K562 (cell line): ENCODE measurements around the gene RANGAP1. TPM values are rescaled to one million over a fixed set of nuclear protein-coding genes. Genes with fewer than 3 reads are reported as not detected.
A peak's percentile ranks its signal among the peaks of the same experiment; 100 is the strongest.

ENCODE experiments used
- CBX2 ChIP-seq: fragments of 200-600 bp; sonication (generic); IDR thresholded peaks from one replicate; pipeline ENCODE4 v1.6.1; 2012; ENCODE audit warnings: mild to moderate bottlenecking, low read length, inconsistent platforms; ENCODE audit not compliant: insufficient read depth, poor library complexity, severe bottlenecking
- ETV1 ChIP-seq: fragments of 450-650 bp; conservative IDR thresholded peaks from 2 replicates; pipeline ENCODE4 v1.6.1; 2016; ENCODE audit warnings: missing genetic modification characterization, control low read depth, low read depth, missing compliant biosample characterization
- NFE2 ChIP-seq: IDR thresholded peaks from 2 replicates; pipeline ENCODE4 v1.6.1; 2014; ENCODE audit warnings: antibody characterized with exemption, low read depth
- PCBP2 ChIP-seq: fragments of 200-400 bp; formaldehyde crosslinking; IDR thresholded peaks from 2 replicates; pipeline ENCODE4 v1.6.1; 2018; ENCODE audit warnings: low read length, low read depth, mild to moderate bottlenecking, moderate library complexity; ENCODE audit not compliant: poor library complexity, severe bottlenecking
- SPI1 ChIP-seq: IDR thresholded peaks from 2 replicates; pipeline ENCODE4 v1.6.1; 2011; ENCODE audit warnings: low read depth, low read length, control low read depth, borderline replicate concordance
- SRSF7 ChIP-seq: fragments of 200-400 bp; formaldehyde crosslinking; optimal IDR thresholded peaks from 2 replicates; pipeline ENCODE3; 2017; ENCODE audit warnings: mild to moderate bottlenecking, low read depth, low read length
- TAF9B ChIP-seq: fragments of 450-650 bp; IDR thresholded peaks from 2 replicates; pipeline ENCODE4 v1.6.1; 2018; ENCODE audit warnings: mild to moderate bottlenecking; ENCODE audit not compliant: partially characterized antibody
- ZNF347 ChIP-seq: fragments of 450-650 bp; formaldehyde crosslinking; IDR thresholded peaks from 2 replicates; pipeline ENCODE4 v1.4.0; 2020; ENCODE audit warnings: low read depth, mild to moderate bottlenecking, moderate library complexity
- polyA plus RNA-seq, 8 experiments: library from polyadenylated mRNA; depleted of rRNA in 4 of 8; stranded (reverse) in 5 of 8; unstranded in 3 of 8; fragments of >200 nt; fragmentation: Nextera tagmentation in 2 of 8; fragmentation: Illumina TruSeq in 1 of 8; extraction: Ambion mirVana in 2 of 8; extraction: Trizol in 1 of 8; gene quantifications; 2 replicates each; pipeline versions ENCODE4 v1.2.1 to v1.2.3, GENCODE V29; 2011 to 2014; ENCODE audit warnings: inconsistent platforms in 1 of 8, missing spikeins in 1 of 8
- total RNA-seq, 7 experiments: library from RNA; depleted of rRNA in 6 of 7; stranded (reverse); fragments of >200 nt in 6 of 7; fragmentation: Illumina TruSeq in 2 of 7; extraction: Trizol in 2 of 7; gene quantifications; 2 replicates each; pipeline versions ENCODE4 v1.2.1 to v1.2.3, GENCODE V29; 2011 to 2021; ENCODE audit warnings: low replicate concordance in 1 of 7
- TF ChIP-seq, protein P1 (sequence below): sonication (generic); formaldehyde crosslinking; IDR thresholded peaks from 2 replicates; pipeline ENCODE4 v1.8.1; 2023; ENCODE audit warnings: mild to moderate bottlenecking, missing genetic modification reagents
- TF ChIP-seq, protein P2 (sequence below): sonication (generic); formaldehyde crosslinking; IDR thresholded peaks from 2 replicates; pipeline ENCODE4 v1.8.1; 2022; ENCODE audit warnings: missing genetic modification reagents
- TF ChIP-seq, protein P3 (sequence below): fragments of 150-350 bp; conservative IDR thresholded peaks from 2 replicates; pipeline ENCODE4 v1.6.1; 2014; ENCODE audit warnings: low read length

The RANGAP1 gene
- total and polyA plus RNA-seq, 9 of the 15 experiments (the other 6 are each of a cell fraction or from before 2014, with no cell fraction given) = 2.1 to 104 (median 50.6) TPM

DNA sequence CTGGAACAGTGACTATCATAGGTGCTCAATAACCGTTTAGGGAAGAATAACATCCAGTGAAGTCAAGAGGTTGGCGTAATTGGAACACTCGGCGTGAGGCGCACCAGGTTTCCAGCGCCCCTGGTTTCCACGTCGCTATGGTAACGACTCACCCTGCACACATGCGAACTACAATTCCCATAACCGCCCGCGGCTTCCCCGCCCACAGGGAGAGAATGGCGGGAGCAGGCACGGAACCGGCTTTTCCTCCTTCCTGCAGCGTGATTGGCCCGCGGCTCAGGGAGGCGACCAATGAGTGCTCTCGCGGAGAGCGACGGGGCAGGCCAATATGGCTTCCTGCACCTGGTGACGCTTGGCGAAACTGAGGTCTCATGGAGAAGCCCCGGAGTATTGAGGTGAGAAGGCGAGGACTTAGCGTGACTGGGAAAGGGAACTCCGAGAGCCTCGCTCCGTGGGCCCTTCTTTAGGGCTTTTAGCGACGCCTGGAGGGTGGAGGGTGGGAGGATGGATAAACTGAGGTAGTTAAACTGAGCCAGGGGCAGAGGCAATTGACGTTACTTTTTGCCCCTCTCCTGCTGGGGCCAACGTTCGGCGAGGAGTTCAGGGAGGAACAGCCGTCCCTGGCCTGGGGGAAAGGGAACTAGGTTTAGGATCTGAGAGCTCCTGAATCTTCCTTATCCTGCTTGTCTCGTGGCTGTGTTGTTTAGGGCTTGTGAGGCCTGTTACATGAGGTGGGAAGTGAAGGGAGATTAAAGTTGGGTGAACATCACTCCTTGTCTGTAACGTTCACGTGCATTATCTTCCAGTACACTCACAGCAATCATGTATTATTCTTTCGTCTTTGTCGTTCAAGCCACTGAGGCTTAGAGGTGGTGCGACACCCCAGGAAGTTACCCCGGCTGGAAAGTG is 80.7 kb downstream of the RANGAP1 start, which contains the start of gene L3MBTL2 (continued):
- TF ChIP-seq SPI1 (no peak), TAF9B (peak; percentile 87), ZNF347 (no peak), SRSF7 (no peak), PCBP2 (no peak), NFE2 (no peak), CBX2 (no peak), ETV1 (tag) (no peak)
- TF ChIP-seq, protein P1, sequence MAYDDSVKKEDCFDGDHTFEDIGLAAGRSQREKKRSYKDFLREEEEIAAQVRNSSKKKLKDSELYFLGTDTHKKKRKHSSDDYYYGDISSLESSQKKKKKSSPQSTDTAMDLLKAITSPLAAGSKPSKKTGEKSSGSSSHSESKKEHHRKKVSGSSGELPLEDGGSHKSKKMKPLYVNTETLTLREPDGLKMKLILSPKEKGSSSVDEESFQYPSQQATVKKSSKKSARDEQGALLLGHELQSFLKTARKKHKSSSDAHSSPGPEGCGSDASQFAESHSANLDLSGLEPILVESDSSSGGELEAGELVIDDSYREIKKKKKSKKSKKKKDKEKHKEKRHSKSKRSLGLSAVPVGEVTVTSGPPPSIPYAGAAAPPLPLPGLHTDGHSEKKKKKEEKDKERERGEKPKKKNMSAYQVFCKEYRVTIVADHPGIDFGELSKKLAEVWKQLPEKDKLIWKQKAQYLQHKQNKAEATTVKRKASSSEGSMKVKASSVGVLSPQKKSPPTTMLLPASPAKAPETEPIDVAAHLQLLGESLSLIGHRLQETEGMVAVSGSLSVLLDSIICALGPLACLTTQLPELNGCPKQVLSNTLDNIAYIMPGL (CRISPR knock-in tag) = no peak
- TF ChIP-seq, protein P2, sequence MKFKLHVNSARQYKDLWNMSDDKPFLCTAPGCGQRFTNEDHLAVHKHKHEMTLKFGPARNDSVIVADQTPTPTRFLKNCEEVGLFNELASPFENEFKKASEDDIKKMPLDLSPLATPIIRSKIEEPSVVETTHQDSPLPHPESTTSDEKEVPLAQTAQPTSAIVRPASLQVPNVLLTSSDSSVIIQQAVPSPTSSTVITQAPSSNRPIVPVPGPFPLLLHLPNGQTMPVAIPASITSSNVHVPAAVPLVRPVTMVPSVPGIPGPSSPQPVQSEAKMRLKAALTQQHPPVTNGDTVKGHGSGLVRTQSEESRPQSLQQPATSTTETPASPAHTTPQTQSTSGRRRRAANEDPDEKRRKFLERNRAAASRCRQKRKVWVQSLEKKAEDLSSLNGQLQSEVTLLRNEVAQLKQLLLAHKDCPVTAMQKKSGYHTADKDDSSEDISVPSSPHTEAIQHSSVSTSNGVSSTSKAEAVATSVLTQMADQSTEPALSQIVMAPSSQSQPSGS = no peak
- TF ChIP-seq, protein P3, sequence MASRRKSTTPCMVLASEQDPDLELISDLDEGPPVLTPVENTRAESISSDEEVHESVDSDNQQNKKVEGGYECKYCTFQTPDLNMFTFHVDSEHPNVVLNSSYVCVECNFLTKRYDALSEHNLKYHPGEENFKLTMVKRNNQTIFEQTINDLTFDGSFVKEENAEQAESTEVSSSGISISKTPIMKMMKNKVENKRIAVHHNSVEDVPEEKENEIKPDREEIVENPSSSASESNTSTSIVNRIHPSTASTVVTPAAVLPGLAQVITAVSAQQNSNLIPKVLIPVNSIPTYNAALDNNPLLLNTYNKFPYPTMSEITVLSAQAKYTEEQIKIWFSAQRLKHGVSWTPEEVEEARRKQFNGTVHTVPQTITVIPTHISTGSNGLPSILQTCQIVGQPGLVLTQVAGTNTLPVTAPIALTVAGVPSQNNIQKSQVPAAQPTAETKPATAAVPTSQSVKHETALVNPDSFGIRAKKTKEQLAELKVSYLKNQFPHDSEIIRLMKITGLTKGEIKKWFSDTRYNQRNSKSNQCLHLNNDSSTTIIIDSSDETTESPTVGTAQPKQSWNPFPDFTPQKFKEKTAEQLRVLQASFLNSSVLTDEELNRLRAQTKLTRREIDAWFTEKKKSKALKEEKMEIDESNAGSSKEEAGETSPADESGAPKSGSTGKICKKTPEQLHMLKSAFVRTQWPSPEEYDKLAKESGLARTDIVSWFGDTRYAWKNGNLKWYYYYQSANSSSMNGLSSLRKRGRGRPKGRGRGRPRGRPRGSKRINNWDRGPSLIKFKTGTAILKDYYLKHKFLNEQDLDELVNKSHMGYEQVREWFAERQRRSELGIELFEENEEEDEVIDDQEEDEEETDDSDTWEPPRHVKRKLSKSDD = no peak
